NAMALWA (cell line): ENCODE measurements around the gene ZMYM4.
"Not testable (repeated sequence)": the region's sequence is repeated elsewhere in the genome, so short reads cannot be mapped to it uniquely, and the experiment has no call there.

ENCODE experiments used
- DNase-seq: peaks from one replicate; pipeline ENCODE4 v3.0.0-alpha.2; 2015; ENCODE audit warnings: low spot score

ZMYM4 gene

GRCh38 chr1:35326246-35326866, 57.8 kb downstream of the ZMYM4 start:
- no peak for DNase-seq

- DNase-seq, result not testable (repeated sequence)
Measured at GRCh38 chr1:35331618-35332017, 63.1 kb downstream of the ZMYM4 start.

GRCh38 chr1:35334485-35334884, 66.0 kb downstream of the ZMYM4 start:
- DNase-seq, result no peak

- no peak for DNase-seq
Measured at GRCh38 chr1:35340519-35340918, 72.0 kb downstream of the ZMYM4 start.

DNA sequence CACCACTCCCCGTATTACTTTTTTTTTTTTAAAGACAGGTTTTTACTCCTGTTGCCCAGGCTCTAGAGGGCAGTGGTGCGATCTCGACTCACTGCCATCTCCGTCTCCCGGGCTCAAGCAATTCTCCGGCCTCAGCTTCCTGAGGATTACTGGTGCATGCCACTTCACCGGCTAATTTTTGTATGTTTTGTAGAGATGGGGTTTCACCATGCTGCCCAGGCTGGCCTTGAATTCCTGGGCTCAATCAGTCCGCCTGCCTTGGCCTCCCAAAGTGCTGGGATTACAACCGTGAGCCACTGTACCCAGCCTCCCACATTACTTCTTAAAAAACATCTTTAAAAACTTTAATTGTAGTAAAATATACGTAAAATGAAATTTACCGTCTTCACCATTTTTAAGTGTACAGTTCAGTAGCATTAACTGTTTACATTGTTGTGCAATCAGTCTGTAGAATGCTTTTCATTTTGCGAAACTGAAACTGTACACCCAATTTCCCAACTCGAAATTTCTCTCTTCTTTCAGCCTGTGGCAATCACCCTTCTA, 77.0 kb downstream of the ZMYM4 start:
- no peak for DNase-seq

GRCh38 chr1:35350872-35351271, 82.4 kb downstream of the ZMYM4 start:
- DNase-seq, result no peak

GRCh38 chr1:35359995-35360394, 91.5 kb downstream of the ZMYM4 start:
- DNase-seq, result no peak

GRCh38 chr1:35361638-35362037, 93.1 kb downstream of the ZMYM4 start:
- DNase-seq, result no peak

DNA sequence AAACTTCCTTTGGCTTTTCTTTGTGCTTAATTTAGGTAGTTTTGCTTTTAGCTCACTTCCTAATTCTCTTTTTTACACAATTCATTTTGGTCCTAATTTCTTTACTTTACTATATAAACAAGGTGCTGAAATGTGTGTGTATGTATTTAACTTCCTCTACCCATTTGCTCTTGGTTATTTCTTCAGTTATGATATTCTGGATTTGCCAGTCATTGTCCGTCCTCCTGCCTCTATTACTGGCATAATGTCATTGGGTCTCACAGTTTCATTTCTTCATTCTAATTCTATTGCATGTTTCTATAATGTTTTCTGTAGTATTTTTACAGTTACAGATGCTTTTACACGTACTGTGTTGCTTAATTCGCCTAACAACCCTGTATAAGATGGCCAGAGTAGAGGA, 96.2 kb downstream of the ZMYM4 start:
- DNase-seq, result peak; percentile 31

DNA sequence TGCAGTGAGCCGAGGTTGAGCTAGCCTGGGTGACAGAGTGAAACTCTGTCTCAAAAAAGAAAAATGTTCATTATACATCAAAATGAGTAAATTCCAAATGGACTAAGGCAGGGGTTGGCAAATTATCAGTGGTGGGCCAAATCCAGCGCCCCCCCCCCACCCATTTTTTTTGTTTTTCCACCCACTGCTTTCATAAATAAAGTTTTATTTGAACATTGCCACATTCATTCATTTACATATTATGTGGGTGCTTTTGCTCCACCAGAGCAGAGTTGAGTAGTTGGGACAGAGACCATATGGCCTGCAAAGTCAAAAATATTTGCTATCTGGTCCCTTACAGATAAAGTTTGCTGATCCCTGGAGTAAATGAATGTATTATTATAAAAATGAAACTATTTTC, 99.4 kb downstream of the ZMYM4 start:
- DNase-seq, result no peak

DNA sequence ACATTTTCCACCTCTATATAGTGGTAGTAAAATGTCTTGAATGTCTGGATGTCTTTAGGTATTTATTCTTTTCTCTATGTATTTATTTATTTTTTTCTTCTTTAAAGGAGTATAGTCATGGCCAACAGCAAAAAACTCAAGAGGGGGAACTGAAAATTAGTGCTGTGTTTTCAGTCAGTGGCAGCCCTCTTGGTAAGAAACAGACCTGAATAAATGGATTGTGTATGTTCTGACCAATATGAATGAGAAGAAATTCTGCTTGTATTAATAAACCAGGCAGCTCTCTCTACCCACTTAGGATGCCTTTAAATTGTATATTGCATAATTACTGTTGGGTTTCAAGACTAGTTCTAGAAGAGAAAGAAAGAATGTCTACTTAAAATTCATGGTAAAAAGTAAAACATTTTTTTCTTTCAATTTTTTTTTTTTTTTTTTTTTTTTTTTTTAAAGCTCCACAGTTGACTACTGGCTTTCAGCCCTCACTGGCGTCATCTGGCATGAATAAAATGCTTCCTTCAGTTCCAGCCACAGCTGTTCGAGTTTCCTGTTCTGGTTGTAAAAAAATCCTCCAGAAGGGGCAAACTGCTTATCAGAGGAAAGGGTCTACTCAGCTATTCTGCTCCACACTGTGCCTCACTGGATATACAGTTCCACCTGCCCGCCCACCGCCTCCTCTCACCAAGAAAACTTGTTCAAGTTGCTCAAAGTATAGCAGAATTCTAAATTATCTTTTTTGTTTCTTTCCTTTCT, 101.6 kb downstream of the ZMYM4 start:
- peak; percentile 34 for DNase-seq

DNA sequence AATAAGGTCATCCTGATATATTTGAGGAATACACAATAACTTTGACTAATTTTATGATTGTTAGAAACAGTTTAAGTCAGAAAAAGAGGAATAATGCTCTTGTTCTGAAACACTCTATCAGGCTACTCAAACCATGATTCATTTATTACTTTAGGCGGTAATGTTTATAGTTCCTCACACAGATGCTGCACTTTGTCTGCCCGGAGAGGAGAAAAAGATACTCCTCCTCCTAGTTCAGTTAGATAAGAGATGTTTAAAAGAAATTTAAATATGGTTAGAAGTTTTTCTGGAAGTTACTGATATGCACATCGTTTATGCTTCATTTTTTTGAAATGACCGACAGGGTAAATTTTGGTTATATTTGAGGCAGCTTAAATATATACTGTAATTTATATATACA, 103.0 kb downstream of the ZMYM4 start:
- DNase-seq, result no peak

DNA sequence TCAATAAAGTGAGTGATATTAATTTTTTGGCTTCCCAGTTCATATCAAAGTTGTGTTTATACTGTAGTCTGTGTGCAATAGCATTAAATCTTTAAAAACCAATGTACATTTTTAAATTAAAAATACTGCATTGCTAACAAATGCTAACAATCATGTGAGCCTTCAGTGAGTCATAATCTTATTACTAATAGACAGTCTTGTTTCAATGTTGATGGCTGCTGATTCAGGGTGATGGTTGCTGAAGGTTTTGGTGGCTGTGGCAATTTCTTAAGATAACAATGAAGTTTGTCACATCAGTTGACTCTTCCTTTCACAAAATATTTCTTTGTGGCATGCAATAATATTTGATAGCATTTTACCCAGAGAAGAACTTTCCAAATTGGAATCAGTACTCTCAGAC, 109.0 kb downstream of the ZMYM4 start:
- no peak for DNase-seq

GRCh38 chr1:35379317-35380000, 111.0 kb downstream of the ZMYM4 start:
- no peak for DNase-seq

GRCh38 chr1:35380111-35380510, 111.6 kb downstream of the ZMYM4 start:
- not testable (repeated sequence) for DNase-seq

DNA sequence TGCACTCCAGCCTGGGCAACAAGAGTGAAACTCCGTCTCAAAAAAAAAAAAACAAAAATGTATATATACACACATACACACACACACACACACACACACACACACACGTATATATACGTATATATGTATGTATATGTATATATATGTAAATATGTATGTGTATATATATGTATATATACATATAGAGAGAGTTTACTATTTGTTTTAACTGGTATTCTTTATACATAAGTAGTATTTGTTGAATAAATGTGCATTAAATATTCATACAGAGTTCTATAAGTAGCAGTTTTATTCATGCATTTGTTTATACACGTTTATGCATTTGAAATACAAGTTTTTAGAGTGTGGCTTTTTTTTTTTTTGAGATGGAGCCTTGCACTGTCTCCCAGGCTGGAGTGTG, 113.6 kb downstream of the ZMYM4 start:
- no peak for DNase-seq

DNA sequence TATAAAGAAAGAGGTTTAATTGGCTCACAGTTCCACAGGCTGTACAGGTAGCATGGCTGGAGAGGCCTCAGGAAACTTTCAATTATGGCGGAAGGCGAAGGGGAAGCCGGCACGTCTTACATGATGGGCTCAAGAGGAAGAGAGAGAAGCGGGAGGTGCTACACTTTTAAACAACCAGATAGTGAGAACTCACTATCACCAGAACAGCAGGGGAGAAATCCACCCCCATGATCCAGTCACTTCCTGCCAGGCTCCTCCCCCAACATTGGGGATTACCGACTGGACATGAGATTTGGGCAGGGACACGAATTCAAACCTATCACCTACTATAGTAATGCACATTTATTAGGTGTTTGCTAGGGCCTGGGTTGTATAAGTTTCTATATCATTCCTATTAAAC, 117.8 kb downstream of the ZMYM4 start:
- no peak for DNase-seq

DNA sequence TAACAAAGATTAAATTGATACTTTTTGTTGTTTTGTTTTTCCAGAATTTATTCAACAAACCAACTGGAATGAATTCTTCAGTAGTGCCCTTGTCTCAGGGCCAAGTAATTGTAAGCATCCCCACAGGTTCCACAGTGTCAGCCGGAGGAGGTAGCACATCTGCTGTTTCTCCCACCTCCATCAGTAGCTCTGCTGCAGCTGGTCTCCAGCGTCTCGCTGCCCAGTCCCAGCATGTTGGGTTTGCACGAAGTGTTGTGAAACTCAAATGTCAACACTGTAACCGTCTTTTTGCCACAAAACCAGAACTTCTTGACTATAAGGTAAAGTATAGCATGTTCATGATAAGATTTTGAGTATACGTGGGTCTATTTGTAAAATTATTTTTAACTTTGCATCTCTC, 118.5 kb downstream of the ZMYM4 start:
- DNase-seq, result no peak

DNA sequence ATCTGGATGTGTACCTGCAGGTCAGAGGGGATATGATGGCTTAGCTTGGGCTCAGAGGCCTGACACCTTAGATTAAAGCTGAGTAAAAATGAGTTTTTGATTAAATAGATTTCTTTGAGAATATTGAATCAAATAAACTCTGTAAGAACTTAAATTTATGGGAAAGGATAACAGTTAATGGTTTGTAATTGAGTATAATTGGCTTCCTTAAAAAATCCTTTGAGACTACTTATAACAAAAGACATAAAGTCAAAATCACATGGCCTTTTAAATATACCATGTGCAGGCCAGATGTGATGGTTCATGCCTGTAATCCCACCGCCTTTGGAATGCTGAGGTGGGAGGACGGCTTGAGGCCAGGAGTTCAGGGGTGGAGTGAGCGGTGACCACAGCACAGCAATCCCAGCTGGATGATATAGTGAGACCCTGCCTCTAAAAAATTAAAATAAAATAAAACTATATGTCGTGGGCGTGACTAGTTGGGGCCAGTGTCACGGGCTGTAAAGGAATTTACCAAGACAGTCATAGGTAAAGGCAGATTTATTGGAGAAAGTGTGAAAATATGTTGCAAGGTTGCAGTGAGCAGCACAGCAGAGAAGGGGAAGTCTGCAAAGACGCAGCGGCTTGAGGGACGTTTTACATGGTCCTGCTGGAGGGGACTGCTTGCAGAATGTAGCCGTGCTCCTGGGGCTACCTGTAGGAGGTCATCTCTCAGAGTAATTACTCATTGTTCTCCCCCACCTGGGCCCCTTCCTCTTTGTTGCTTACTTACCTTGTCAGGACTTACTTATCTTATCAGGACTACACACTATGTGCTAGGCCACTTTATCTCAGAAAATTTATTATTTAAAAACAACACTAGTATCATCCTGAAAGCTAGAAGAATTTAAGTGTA, 122.3 kb downstream of the ZMYM4 start:
- no peak for DNase-seq

DNA sequence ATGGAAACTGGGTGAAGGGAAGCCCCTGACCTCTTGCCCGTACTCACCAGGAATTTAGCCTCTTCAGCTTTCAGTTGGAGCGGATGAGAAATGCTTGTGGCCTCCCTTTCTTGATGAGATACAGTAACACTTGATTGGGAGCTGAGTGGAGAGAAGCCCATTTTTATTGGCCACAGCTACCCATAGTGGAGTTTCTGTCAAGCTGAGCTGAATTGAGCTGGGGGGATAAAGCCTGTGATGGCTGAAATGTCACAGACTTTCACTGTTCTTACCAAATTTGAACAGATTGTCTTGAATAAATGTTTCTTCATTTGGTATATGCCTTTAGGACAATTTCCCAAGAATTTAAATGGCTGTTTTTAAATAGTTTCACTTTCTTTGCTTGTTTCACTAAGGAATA, 125.9 kb downstream of the ZMYM4 start:
- DNase-seq, result no peak

- DNase-seq, result no peak
Measured at GRCh38 chr1:35398739-35399138, 130.2 kb downstream of the ZMYM4 start.

DNA sequence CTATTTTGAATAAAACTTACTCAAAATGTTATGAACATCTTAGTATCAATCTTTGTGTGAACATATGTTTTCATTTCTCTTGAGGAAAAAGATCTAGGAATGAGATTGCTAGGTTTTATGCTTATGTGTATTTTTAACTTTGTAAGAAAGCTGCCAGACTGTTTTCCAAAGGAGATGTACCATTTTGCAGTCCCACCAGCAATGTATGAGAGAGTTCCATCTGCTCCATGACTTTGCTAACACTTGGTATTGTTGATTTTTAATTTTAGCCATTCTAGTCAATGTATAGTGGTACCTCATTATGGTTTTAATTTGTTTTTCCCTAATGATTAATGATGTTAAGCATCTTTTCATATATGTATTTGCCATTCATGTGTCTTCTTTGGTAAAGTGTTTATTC, 132.5 kb downstream of the ZMYM4 start:
- DNase-seq, result no peak
